ENCODE results near the gene NT5C3B.
A peak's percentile ranks its signal among the peaks of the same experiment; 100 is the strongest.

The NT5C3B gene

GRCh38 chr17:41806685-41807445 lies 29.2 kb downstream of the NT5C3B start:
- DNase-seq: no peak

- DNase-seq: no peak
Observed at GRCh38 chr17:41803049-41804020, 32.7 kb downstream of the NT5C3B start.

GRCh38 chr17:41801374-41802271 lies 34.4 kb downstream of the NT5C3B start:
- peak; percentile 81 for DNase-seq

GRCh38 chr17:41800601-41801373 lies 35.2 kb downstream of the NT5C3B start:
- no peak for DNase-seq

- no peak for DNase-seq
Observed at GRCh38 chr17:41799366-41799765, 36.7 kb downstream of the NT5C3B start.

- no peak for DNase-seq
Observed at GRCh38 chr17:41797377-41797776, 38.7 kb downstream of the NT5C3B start.

GRCh38 chr17:41796121-41796895 lies 39.7 kb downstream of the NT5C3B start:
- no peak for DNase-seq

GRCh38 chr17:41794540-41794975 lies 41.5 kb downstream of the NT5C3B start:
- DNase-seq: no peak

- no peak for DNase-seq
Observed at GRCh38 chr17:41793784-41794539, 42.1 kb downstream of the NT5C3B start.

GRCh38 chr17:41792845-41793783 lies 42.9 kb downstream of the NT5C3B start:
- DNase-seq: no peak

- no peak for DNase-seq
Observed at GRCh38 chr17:41787021-41787418, 49.0 kb downstream of the NT5C3B start.

- peak; percentile 98 for DNase-seq
Observed at GRCh38 chr17:41786227-41787020, 49.6 kb downstream of the NT5C3B start, which contains the start of gene JUP. Gene JUP (minus strand): TSS chr17:41786711. CDS start chr17:41771854, 14,857 bp downstream.

- no peak for DNase-seq
Observed at GRCh38 chr17:41785859-41786226, 50.2 kb downstream of the NT5C3B start.

GRCh38 chr17:41785091-41785858 lies 50.8 kb downstream of the NT5C3B start:
- no peak for DNase-seq

- no peak for DNase-seq
Observed at GRCh38 chr17:41784207-41784744, 51.8 kb downstream of the NT5C3B start.

GRCh38 chr17:41782142-41782541 lies 53.9 kb downstream of the NT5C3B start:
- no peak for DNase-seq

Measured in midbrain (tissue), 1 donor.